Lower leg skin (tissue), 4 donors: ENCODE data around the gene GIPC3. TPM values are rescaled to one million over a fixed set of nuclear protein-coding genes. Genes with fewer than 3 reads are reported as not detected.

Experiments used
- DNase-seq, 2 donors: peaks; one replicate each; pipeline ENCODE4 v3.0.0-alpha.2; 2019; ENCODE audit warnings: low spot score in 2 of 2
- H3K4me3 ChIP-seq: fragments of 200-600 bp; sonication (generic); 2 replicates; pipeline ENCODE4 v1.5.1; 2017; ENCODE audit warnings: mild to moderate bottlenecking, low read depth; ENCODE audit not compliant: poor library complexity, severe bottlenecking
- CTCF ChIP-seq, 3 donors: fragments of 450-650 bp; IDR thresholded peaks; one replicate each; pipeline ENCODE4 v1.5.1; 2016; ENCODE audit warnings: antibody characterized with exemption in 3 of 3, mild to moderate bottlenecking in 3 of 3, moderate library complexity in 2 of 3
- POLR2A ChIP-seq, 2 donors: fragments of 450-650 bp; IDR thresholded peaks; one replicate each; pipeline ENCODE4 v1.6.1; 2016 to 2017; ENCODE audit warnings: antibody characterized with exemption in 2 of 2, mild to moderate bottlenecking in 1 of 2, moderate library complexity in 1 of 2
- WGBS, 2 donors: methylation state at CpG; one replicate each; pipeline ENCODE4 v1.1.5; 2018; 5-methylcytosine and 5-hydroxymethylcytosine counted together
- intact Hi-C: fragments of 100-400 bp; cut with DNase I; formaldehyde crosslinking; loops from one replicate; pipeline ENCODE4 v1.15.0; 2023; ENCODE audit warnings: low total_unique reads
- total RNA-seq, 4 donors: library from RNA; depleted of rRNA; stranded (reverse); fragments of >200 nt; gene quantifications; one replicate each; pipeline ENCODE4 v1.1.0, GENCODE V29; 2016

The GIPC3 gene
- total RNA-seq, 4 donors from 2014 or later = 0.19 to 0.52 (median 0.25) TPM; not detected in 1

DNA sequence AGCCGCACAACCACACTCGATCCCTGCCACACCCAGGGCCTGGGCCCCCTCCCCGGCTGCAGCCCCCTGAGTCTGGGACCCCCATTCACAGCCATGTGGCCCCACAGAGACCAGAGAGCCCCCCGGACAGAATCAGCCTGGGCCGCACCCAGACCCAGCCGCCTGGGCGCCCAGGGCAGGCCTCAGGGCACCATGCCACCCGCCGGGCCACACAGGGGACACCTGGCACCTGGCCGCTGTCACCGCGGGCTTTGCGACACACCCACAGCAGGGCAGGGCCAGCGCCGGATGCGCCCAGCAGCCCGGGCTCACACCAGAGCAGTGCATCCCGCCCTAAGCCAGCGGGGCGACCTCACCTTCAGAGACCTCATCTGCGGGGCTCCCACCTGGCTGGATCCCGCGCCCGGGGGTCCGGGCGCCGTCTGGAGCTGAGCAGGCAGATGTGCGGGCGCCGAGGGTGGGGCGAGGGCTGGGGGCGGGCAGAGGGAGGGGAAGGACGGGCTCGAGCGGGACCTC is 21.0 kb downstream of the GIPC3 start:
- DNase-seq = no peak
- WGBS, 2 donors = 0 to 20% methylated on average over 4 to 15 of the region's 35 CpGs
- TF ChIP-seq POLR2A (IDR thresholded peaks at IDR 0.05) (no peak), CTCF (IDR thresholded peaks at IDR 0.05) (no peak)
- intact Hi-C loops = no loop called here
- peak overlapping the region; percentile 24 for H3K4me3 ChIP-seq

GRCh38 chr19:3606690-3607289 is 21.5 kb downstream of the GIPC3 start, which contains the start of gene TBXA2R:
TSS of gene TBXA2R (minus strand) at chr19:3606875. CDS start at chr19:3600634, 6,241 bp downstream.
- intact Hi-C loops = no loop called here

GRCh38 chr19:3607303-3608078 is 22.2 kb downstream of the GIPC3 start:
- intact Hi-C loops = no loop called here
- TF ChIP-seq POLR2A (IDR thresholded peaks at IDR 0.05) (no peak), CTCF (IDR thresholded peaks at IDR 0.05) (no peak)
- peak overlapping the region; percentile 24 for H3K4me3 ChIP-seq
- DNase-seq = no peak
- WGBS, 2 donors = 34 to 43% methylated on average over 22 of the region's 22 CpGs

More at GRCh38 chr19:3606690-3607289, 21.5 kb downstream of the GIPC3 start, which contains the start of gene TBXA2R:
- no peak for TF ChIP-seq POLR2A (IDR thresholded peaks at IDR 0.05)
- TF ChIP-seq CTCF (IDR thresholded peaks at IDR 0.05) = no peak
- peak; percentile 41 to 93 for DNase-seq
- peak within 1 kb of the TSS; percentile 24 for H3K4me3 ChIP-seq
- 3 to 35% methylated on average over 3 to 8 of the region's 46 CpGs for WGBS, 2 donors

- H3K4me3 ChIP-seq = no peak overlapping the region
- TF ChIP-seq POLR2A (IDR thresholded peaks at IDR 0.05) = no peak
- no peak for TF ChIP-seq CTCF (IDR thresholded peaks at IDR 0.05)
- 57 to 70% methylated on average over 3 of the region's 3 CpGs for WGBS, 2 donors
Measured at GRCh38 chr19:3608079-3608641, 22.9 kb downstream of the GIPC3 start.

GRCh38 chr19:3608750-3609322 is 23.6 kb downstream of the GIPC3 start:
- TF ChIP-seq CTCF (IDR thresholded peaks at IDR 0.05) (no peak), POLR2A (IDR thresholded peaks at IDR 0.05) (no peak)
- intact Hi-C loops = no loop called here
- DNase-seq = no peak
- 50 to 57% methylated on average over 21 of the region's 21 CpGs for WGBS, 2 donors
- H3K4me3 ChIP-seq = no peak overlapping the region

More at GRCh38 chr19:3608079-3608641, 22.9 kb downstream of the GIPC3 start:
- intact Hi-C loops = no loop called here
- no peak for DNase-seq
